Measurements from ENCODE around the gene MED9.

DNA sequence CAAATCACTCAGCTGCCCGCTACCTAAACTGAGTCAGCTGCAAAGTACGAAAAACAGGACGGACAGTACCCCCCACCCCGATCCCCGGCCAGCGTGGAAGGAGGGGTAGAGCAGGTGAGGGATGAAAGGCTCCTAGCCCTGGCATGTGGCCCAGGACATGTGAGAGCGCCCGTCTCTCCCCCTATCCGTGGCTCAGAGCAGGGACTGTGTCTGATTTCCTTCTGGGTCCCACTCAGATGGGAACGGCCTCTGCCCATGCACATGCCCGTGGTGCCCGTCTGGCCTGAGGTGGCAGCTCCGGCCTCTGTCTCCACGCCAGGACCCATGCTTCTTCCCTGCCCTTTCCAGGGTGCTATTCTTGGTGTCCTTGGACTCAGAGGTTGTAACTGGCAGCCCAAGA, 49.6 kb downstream of the MED9 start:
- TF ChIP-seq EZH2 (IDR thresholded peaks at IDR 0.05) (no peak), POLR2AphosphoS5 (IDR thresholded peaks at IDR 0.05; ENCODE audit: borderline replicate concordance, low read depth, low read length) (no peak)

Measured in SK-N-MC (cell line).